ENCODE measurements around the gene TMEM164.

TMEM164 gene

GRCh38 chrX:110170029-110170428, 167.1 kb downstream of the TMEM164 start:
- no peak for DNase-seq (ENCODE audit: low spot score)

- DNase-seq (ENCODE audit: low spot score): no peak
Observed at GRCh38 chrX:110171442-110171841, 168.5 kb downstream of the TMEM164 start.

- no peak for DNase-seq (ENCODE audit: low spot score)
Observed at GRCh38 chrX:110172215-110172614, 169.3 kb downstream of the TMEM164 start.

GRCh38 chrX:110173192-110174175, 170.6 kb downstream of the TMEM164 start:
- DNase-seq (ENCODE audit: low spot score): no peak

GRCh38 chrX:110175146-110175545, 172.2 kb downstream of the TMEM164 start:
- DNase-seq (ENCODE audit: low spot score): no peak

GRCh38 chrX:110175696-110176095, 172.8 kb downstream of the TMEM164 start:
- no peak for DNase-seq (ENCODE audit: low spot score)

GRCh38 chrX:110178179-110178865, 175.4 kb downstream of the TMEM164 start:
- DNase-seq (ENCODE audit: low spot score): no peak

- DNase-seq (ENCODE audit: low spot score): peak; percentile 49
Observed at GRCh38 chrX:110180176-110180927, 177.4 kb downstream of the TMEM164 start.

GRCh38 chrX:110180928-110181310, 178.0 kb downstream of the TMEM164 start:
- DNase-seq (ENCODE audit: low spot score): no peak

- no peak for DNase-seq (ENCODE audit: low spot score)
Observed at GRCh38 chrX:110181459-110182137, 178.7 kb downstream of the TMEM164 start.

GRCh38 chrX:110182362-110182761, 179.4 kb downstream of the TMEM164 start:
- DNase-seq (ENCODE audit: low spot score): no peak

- no peak for DNase-seq (ENCODE audit: low spot score)
Observed at GRCh38 chrX:110182865-110183264, 180.0 kb downstream of the TMEM164 start.

- DNase-seq (ENCODE audit: low spot score): no peak
Observed at GRCh38 chrX:110183314-110183713, 180.4 kb downstream of the TMEM164 start.

- no peak for DNase-seq (ENCODE audit: low spot score)
Observed at GRCh38 chrX:110188701-110189558, 186.0 kb downstream of the TMEM164 start.

GRCh38 chrX:110192516-110192915, 189.6 kb downstream of the TMEM164 start:
- DNase-seq (ENCODE audit: low spot score): no peak

GRCh38 chrX:110194977-110195376, 192.1 kb downstream of the TMEM164 start:
- DNase-seq (ENCODE audit: low spot score): no peak

- no peak for DNase-seq (ENCODE audit: low spot score)
Observed at GRCh38 chrX:110201799-110202198, 198.9 kb downstream of the TMEM164 start.

- DNase-seq (ENCODE audit: low spot score): no peak
Observed at GRCh38 chrX:110204986-110205385, 202.1 kb downstream of the TMEM164 start.

- no peak for DNase-seq (ENCODE audit: low spot score)
Observed at GRCh38 chrX:110208092-110208491, 205.2 kb downstream of the TMEM164 start.

- DNase-seq (ENCODE audit: low spot score): peak; percentile 14
Observed at GRCh38 chrX:110210417-110211139, 207.7 kb downstream of the TMEM164 start.

Data from AG08396 (cell line).